GM12878 (cell line): Measurements from ENCODE around the gene FHOD3.

Source experiments
- BHLHE40 ChIP-seq, 2 experiments: fragments of 450-650 bp in 1 of 2; IDR thresholded peaks; 2 replicates each; pipeline ENCODE4 v1.6.1; 2011 to 2017; ENCODE audit warnings: low read depth in 2 of 2, borderline replicate concordance in 1 of 2, improper control_type of control experiment in 1 of 2, low read length in 1 of 2, mild to moderate bottlenecking in 1 of 2
- CBFB ChIP-seq: IDR thresholded peaks from 2 replicates; pipeline ENCODE4 v1.6.1; 2016; ENCODE audit warnings: antibody characterized with exemption, low read depth
- CBX3 ChIP-seq: fragments of 200-600 bp; sonication (generic); IDR thresholded peaks from 2 replicates; pipeline ENCODE4 v1.6.1; 2016; ENCODE audit warnings: low read depth, borderline replicate concordance
- CTCF ChIP-seq, 3 experiments: IDR thresholded peaks in 2 of 3; conservative IDR thresholded peaks in 1 of 3; 2 replicates each; pipeline ENCODE4 v1.5.1; 2011; ENCODE audit warnings: low read depth in 3 of 3, low read length in 3 of 3, mild to moderate bottlenecking in 3 of 3, control low read depth in 2 of 3, moderate library complexity in 2 of 3, inconsistent platforms in 1 of 3, mixed read lengths in 1 of 3; ENCODE audit not compliant: control insufficient read depth in 2 of 3, insufficient read depth in 1 of 3; ENCODE audit errors: extremely low read depth in 1 of 3
- ETV6 ChIP-seq, 2 experiments: fragments of 450-650 bp in 1 of 2; IDR thresholded peaks in 1 of 2; conservative IDR thresholded peaks in 1 of 2; 2 replicates each; pipeline ENCODE4 v1.6.1; 2014; ENCODE audit warnings: antibody characterized with exemption in 1 of 2, borderline replicate concordance in 1 of 2, low read depth in 1 of 2, mild to moderate bottlenecking in 1 of 2, moderate library complexity in 1 of 2
- EZH2 ChIP-seq: IDR thresholded peaks from 2 replicates; pipeline ENCODE4 v1.6.1; 2012; ENCODE audit warnings: low read depth, mild to moderate bottlenecking, control low read depth, inconsistent platforms, low read length, borderline replicate concordance; ENCODE audit not compliant: control insufficient read depth
- FOS ChIP-seq: IDR thresholded peaks from 3 replicates; pipeline ENCODE4 v1.6.1; 2011; ENCODE audit warnings: borderline replicate concordance; ENCODE audit not compliant: insufficient read length; ENCODE audit errors: extremely low read depth
- GABPA ChIP-seq: IDR thresholded peaks from 2 replicates; pipeline ENCODE4 v1.6.1; 2014; ENCODE audit warnings: antibody characterized with exemption, low read depth, mild to moderate bottlenecking, inconsistent platforms
- MXI1 ChIP-seq: fragments of 150-350 bp; IDR thresholded peaks from 2 replicates; pipeline ENCODE4 v1.6.1; 2011; ENCODE audit warnings: low read depth, mild to moderate bottlenecking, inconsistent platforms, low read length, improper control_type of control experiment
- POLR2A ChIP-seq: IDR thresholded peaks from 2 replicates; pipeline ENCODE4 v1.6.1; 2011; ENCODE audit warnings: low read depth, mild to moderate bottlenecking, low read length
- POLR2AphosphoS5 ChIP-seq: IDR thresholded peaks from 2 replicates; pipeline ENCODE4 v1.6.1; 2011; ENCODE audit warnings: mild to moderate bottlenecking, low read length, inconsistent platforms
- RAD21 ChIP-seq: IDR thresholded peaks from 2 replicates; pipeline ENCODE4 v1.6.1; 2011; ENCODE audit warnings: mild to moderate bottlenecking, low read depth, low read length, moderate library complexity; ENCODE audit not compliant: insufficient read depth
- TF ChIP-seq, protein P1 (sequence below): fragments of 450-650 bp; formaldehyde crosslinking; IDR thresholded peaks from 2 replicates; pipeline ENCODE4 v1.5.0; 2022; ENCODE audit warnings: mild to moderate bottlenecking, missing genetic modification characterization
- TF ChIP-seq, protein P2 (sequence below): IDR thresholded peaks from 2 replicates; pipeline ENCODE4 v1.6.1; 2012; ENCODE audit warnings: low read depth, low read length, improper control_type of control experiment

- no peak for TF ChIP-seq EZH2
- TF ChIP-seq, protein P1, sequence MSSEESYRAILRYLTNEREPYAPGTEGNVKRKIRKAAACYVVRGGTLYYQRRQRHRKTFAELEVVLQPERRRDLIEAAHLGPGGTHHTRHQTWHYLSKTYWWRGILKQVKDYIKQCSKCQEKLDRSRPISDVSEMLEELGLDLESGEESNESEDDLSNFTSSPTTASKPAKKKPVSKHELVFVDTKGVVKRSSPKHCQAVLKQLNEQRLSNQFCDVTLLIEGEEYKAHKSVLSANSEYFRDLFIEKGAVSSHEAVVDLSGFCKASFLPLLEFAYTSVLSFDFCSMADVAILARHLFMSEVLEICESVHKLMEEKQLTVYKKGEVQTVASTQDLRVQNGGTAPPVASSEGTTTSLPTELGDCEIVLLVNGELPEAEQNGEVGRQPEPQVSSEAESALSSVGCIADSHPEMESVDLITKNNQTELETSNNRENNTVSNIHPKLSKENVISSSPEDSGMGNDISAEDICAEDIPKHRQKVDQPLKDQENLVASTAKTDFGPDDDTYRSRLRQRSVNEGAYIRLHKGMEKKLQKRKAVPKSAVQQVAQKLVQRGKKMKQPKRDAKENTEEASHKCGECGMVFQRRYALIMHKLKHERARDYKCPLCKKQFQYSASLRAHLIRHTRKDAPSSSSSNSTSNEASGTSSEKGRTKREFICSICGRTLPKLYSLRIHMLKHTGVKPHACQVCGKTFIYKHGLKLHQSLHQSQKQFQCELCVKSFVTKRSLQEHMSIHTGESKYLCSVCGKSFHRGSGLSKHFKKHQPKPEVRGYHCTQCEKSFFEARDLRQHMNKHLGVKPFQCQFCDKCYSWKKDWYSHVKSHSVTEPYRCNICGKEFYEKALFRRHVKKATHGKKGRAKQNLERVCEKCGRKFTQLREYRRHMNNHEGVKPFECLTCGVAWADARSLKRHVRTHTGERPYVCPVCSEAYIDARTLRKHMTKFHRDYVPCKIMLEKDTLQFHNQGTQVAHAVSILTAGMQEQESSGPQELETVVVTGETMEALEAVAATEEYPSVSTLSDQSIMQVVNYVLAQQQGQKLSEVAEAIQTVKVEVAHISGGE (CRISPR knock-in tag): no peak
- no peak for TF ChIP-seq POLR2AphosphoS5
- TF ChIP-seq CTCF (IDR thresholded peaks at IDR 0.05 in 2 of 3, conservative IDR thresholded peaks at IDR 0.05 in 1 of 3; ENCODE audit: control insufficient read depth in 2 of 3, extremely low read depth in 1 of 3, insufficient read depth in 1 of 3, low read depth in 3 of 3, low read length in 3 of 3): no peak
- TF ChIP-seq BHLHE40 (IDR thresholded peaks at IDR 0.05; ENCODE audit: borderline replicate concordance in 1 of 2, low read depth in 2 of 2, low read length in 1 of 2): no peak
- no peak for TF ChIP-seq ETV6 (conservative IDR thresholded peaks at IDR 0.05 in 1 of 2, IDR thresholded peaks at IDR 0.05 in 1 of 2; ENCODE audit: borderline replicate concordance in 1 of 2, low read depth in 1 of 2)
- no peak for TF ChIP-seq RAD21
- no peak for TF ChIP-seq POLR2A
- no peak for TF ChIP-seq MXI1
- TF ChIP-seq, protein P2, sequence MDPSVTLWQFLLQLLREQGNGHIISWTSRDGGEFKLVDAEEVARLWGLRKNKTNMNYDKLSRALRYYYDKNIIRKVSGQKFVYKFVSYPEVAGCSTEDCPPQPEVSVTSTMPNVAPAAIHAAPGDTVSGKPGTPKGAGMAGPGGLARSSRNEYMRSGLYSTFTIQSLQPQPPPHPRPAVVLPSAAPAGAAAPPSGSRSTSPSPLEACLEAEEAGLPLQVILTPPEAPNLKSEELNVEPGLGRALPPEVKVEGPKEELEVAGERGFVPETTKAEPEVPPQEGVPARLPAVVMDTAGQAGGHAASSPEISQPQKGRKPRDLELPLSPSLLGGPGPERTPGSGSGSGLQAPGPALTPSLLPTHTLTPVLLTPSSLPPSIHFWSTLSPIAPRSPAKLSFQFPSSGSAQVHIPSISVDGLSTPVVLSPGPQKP: no peak
- TF ChIP-seq GABPA: no peak
- TF ChIP-seq FOS: no peak
- no peak for TF ChIP-seq CBFB
- TF ChIP-seq CBX3: no peak
Observed at GRCh38 chr18:36813101-36813775, 515.7 kb downstream of the FHOD3 start.
